ENCODE measurements around the gene LRMDA. TPM values are rescaled to one million over a fixed set of nuclear protein-coding genes. Genes with fewer than 3 reads are reported as not detected.

LRMDA gene
- total RNA-seq, 3 donors from 2014 or later, result 8.3 to 17.1 (median 11.1) TPM

DNA sequence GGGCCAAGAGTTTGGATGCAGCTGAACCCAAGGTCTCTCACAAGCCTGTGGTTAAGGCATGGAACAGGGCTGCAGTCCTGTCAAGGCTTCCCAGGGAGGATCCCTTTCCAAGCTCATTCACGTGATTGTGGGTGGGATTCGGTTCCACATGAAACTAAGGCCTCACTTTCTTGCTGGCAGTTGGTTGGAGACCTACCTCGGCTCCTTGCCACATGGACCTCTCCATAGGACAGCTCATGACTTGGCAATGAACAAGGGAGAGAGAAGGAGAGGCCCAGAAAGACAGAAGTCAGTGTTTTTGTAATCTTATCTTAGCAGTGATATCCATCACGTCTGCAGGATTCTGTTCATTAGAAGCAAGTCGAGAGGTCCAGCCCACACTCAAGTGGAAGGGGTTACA lies 583.8 kb downstream of the LRMDA start:
- DNase-seq (ENCODE audit: low spot score in 2 of 2), result no peak
- Histone ChIP-seq H3K4me1 (no peaks in the 10 kb centered on the region), H3K36me3 (no peaks in the 10 kb centered on the region), H3K27ac (no peak overlapping the region), H3K4me3 (no peak overlapping the region), H3K27me3 (no peaks in the 10 kb centered on the region), H3K9me3 (no peaks in the 10 kb centered on the region)
- TF ChIP-seq POLR2AphosphoS5 (IDR thresholded peaks at IDR 0.05) (no peak), POLR2A (IDR thresholded peaks at IDR 0.05) (no peak)
- TF ChIP-seq, protein P1, sequence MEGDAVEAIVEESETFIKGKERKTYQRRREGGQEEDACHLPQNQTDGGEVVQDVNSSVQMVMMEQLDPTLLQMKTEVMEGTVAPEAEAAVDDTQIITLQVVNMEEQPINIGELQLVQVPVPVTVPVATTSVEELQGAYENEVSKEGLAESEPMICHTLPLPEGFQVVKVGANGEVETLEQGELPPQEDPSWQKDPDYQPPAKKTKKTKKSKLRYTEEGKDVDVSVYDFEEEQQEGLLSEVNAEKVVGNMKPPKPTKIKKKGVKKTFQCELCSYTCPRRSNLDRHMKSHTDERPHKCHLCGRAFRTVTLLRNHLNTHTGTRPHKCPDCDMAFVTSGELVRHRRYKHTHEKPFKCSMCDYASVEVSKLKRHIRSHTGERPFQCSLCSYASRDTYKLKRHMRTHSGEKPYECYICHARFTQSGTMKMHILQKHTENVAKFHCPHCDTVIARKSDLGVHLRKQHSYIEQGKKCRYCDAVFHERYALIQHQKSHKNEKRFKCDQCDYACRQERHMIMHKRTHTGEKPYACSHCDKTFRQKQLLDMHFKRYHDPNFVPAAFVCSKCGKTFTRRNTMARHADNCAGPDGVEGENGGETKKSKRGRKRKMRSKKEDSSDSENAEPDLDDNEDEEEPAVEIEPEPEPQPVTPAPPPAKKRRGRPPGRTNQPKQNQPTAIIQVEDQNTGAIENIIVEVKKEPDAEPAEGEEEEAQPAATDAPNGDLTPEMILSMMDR (IDR thresholded peaks at IDR 0.05), result no peak
- intact Hi-C loops (cut with DNase I; ENCODE audit: low total_unique reads), result no loop called here

DNA sequence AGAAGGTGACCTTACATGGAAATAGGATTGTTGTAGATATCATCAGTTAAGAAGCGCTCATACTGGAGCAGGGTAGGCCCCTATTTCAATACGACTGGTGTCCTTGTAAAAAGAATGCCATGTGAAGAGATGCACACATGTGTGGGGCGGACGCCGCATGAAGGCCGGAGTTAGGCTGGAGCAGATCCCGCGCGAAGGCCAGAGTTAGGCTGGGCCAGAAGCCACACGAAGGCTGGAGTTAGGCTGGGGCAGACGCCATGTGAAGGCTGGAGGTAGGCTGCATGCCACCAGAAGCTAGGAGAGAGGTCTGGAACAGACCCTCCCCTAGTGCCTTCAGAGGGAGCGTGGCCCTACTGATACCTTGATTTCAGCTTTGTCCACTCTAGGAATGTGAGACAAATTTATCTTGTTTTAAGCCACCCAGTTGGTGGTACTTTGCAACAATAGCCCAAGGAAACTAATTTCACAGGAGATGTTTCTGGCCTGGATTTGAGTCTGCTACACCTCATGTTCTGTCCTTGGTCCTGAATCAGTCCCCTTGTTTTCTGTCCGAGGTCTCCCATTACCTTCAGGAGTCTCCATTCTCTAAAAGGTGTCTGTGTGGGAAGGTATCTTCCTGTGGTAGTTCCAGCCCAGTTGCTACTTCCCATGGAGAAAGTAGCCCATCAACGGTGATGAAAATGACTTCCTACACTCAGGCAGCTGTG lies 585.8 kb downstream of the LRMDA start:
- Histone ChIP-seq H3K27ac (no peak overlapping the region), H3K9me3 (no peaks in the 10 kb centered on the region), H3K36me3 (no peaks in the 10 kb centered on the region), H3K27me3 (no peaks in the 10 kb centered on the region), H3K4me1 (no peaks in the 10 kb centered on the region), H3K4me3 (no peak overlapping the region)
- TF ChIP-seq POLR2AphosphoS5 (IDR thresholded peaks at IDR 0.05), result no peak
- no peak for TF ChIP-seq POLR2A (IDR thresholded peaks at IDR 0.05)
- TF ChIP-seq, protein P1 (IDR thresholded peaks at IDR 0.05), result no peak
- intact Hi-C loops (cut with DNase I; ENCODE audit: low total_unique reads), result no loop called here
- DNase-seq (ENCODE audit: low spot score in 2 of 2), result no peak

DNA sequence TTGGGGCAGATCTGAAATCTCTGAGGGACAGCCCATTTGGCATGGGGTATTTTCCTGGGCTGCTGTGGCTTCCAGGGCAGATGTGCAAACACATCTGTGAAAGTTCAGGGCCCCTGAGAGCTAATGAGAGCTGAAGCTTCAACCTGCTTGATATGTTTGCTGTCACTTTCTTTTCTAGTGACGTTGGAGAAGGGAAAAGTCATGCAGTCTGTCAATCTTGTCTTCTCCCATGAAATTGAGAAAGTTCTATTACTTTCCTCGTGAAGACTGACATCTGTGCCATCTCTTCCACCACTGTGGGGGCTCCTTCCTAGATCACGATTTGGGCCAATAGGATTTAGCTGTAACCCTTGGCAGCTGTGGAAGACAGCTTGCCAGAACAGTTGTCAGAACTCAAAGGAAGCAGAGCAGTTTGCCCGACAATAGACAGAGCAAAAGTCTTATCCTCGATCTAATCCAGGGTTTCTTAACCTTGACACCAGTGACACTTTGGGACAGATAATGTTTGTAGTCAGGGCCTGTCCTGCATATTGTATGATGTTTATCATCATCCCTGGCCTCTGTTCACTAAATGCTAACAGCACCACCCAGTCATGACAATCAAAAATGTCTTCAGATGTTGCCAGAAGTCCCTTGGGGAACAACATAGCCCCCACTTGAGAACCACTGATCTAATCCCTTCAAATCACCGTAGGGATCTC lies 586.5 kb downstream of the LRMDA start:
- Histone ChIP-seq H3K27me3 (no peaks in the 10 kb centered on the region), H3K4me1 (no peaks in the 10 kb centered on the region), H3K9me3 (no peaks in the 10 kb centered on the region), H3K36me3 (no peaks in the 10 kb centered on the region), H3K27ac (no peak overlapping the region), H3K4me3 (no peak overlapping the region)
- DNase-seq (ENCODE audit: low spot score in 2 of 2), result no peak
- intact Hi-C loops (cut with DNase I; ENCODE audit: low total_unique reads), result no loop called here
- TF ChIP-seq POLR2AphosphoS5 (IDR thresholded peaks at IDR 0.05) (no peak), POLR2A (IDR thresholded peaks at IDR 0.05) (no peak)

DNA sequence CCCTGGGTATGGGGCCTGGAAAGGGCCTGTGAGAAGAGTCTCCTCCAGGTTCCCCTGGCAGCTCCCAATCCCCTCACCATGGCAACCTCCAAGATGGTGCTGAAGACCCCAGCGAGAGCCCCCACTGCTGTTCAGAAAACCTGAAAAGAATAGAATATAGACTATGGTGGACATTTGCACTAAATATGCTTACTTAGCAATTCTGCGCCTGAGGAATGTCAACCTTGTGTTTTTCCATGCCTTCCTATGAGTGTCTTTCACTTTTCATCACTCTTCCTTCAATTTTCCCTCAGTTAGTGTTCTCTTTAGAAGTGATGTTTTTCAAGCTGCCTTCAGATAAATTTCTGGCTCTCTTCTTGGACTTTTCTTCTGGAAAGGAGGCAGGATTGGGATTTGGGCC lies 589.2 kb downstream of the LRMDA start:
- no peak for DNase-seq (ENCODE audit: low spot score in 2 of 2)
- intact Hi-C loops (cut with DNase I; ENCODE audit: low total_unique reads), result no loop called here
- Histone ChIP-seq H3K9me3 (no peaks in the 10 kb centered on the region), H3K36me3 (no peaks in the 10 kb centered on the region), H3K4me1 (no peaks in the 10 kb centered on the region), H3K27ac (no peak overlapping the region), H3K27me3 (no peaks in the 10 kb centered on the region), H3K4me3 (no peak overlapping the region)
- TF ChIP-seq POLR2A (IDR thresholded peaks at IDR 0.05) (no peak), POLR2AphosphoS5 (IDR thresholded peaks at IDR 0.05) (no peak)
- TF ChIP-seq, protein P1 (IDR thresholded peaks at IDR 0.05), result no peak

DNA sequence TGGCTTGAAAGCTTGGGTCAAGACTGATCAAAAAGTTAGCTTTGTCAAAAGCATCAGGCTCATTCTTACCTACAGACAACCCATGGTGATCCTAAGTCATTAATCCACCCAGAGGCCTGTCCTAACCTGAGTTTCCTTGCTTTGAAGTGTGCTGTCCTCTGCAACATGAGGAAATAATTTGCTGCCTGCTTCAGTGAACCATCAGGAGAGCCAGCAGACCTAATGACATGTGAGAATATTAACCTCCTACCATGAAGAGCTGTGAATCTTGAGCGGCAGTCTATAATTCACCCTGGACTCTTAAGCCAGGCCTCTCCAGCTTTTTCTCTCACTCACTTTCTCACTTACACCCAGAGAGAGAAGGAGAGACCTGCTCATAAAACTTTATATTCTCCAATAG lies 590.0 kb downstream of the LRMDA start:
- no peaks in the 10 kb centered on the region for H3K9me3 ChIP-seq
- no peak overlapping the region for H3K4me3 ChIP-seq
- TF ChIP-seq POLR2AphosphoS5 (IDR thresholded peaks at IDR 0.05), result no peak
- TF ChIP-seq, protein P1 (IDR thresholded peaks at IDR 0.05), result no peak
- TF ChIP-seq POLR2A (IDR thresholded peaks at IDR 0.05), result no peak
- no peaks in the 10 kb centered on the region for H3K27me3 ChIP-seq
- no peaks in the 10 kb centered on the region for H3K36me3 ChIP-seq
- H3K4me1 ChIP-seq, result no peaks in the 10 kb centered on the region
- no peak overlapping the region for H3K27ac ChIP-seq
- no peak for DNase-seq (ENCODE audit: low spot score in 2 of 2)
- intact Hi-C loops (cut with DNase I; ENCODE audit: low total_unique reads), result no loop called here
